K562 (cell line): Measurements from ENCODE around the gene LMNB1. TPM values are rescaled to one million over a fixed set of nuclear protein-coding genes. Genes with fewer than 3 reads are reported as not detected.

Experiments
- ATAC-seq: fragments of 200-7000 bp; cut with Tn5 transposase; 3 replicates; pipeline ENCODE4 v1.9.1; 2020; ENCODE audit warnings: moderate library complexity
- BruUV-seq: library from RNA; stranded (reverse); fragments of 400-500 nt; replicated peaks from 2 replicates; lab custom pipeline; 2021; lab: Mats Ljungman, UMichigan
- CTCF ChIA-PET: fragments of 300-600 bp; formaldehyde crosslinking; extraction: SDS; loops from one replicate; lab custom pipeline; 2021; ENCODE audit warnings: low intra/inter-chr PET ratio; lab: Yijun Ruan, JAX
- POLR2A ChIA-PET: fragments of 300-600, 350-650 bp; sonication (Branson Sonifier 250); formaldehyde crosslinking; extraction: SDS; loops from one replicate; lab custom pipeline; 2021; ENCODE audit warnings: antibody characterized with exemption, inconsistent platforms; lab: Yijun Ruan, JAX
- DNase-seq, 4 experiments: peaks; one replicate each; pipeline versions ENCODE4 v3.0.0 to v3.0.0-alpha.2; 2011 to 2018; ENCODE audit warnings: low spot score in 3 of 4, mixed read lengths in 3 of 4; ENCODE audit errors: extremely low read depth in 1 of 4
- FAIRE-seq: peaks from 2 replicates; lab custom pipeline; 2011; peaks lifted over from hg19 to GRCh38; lab: Jason Lieb, UNC
- H2AFZ ChIP-seq: 2 replicates; pipeline ENCODE4 v1.6.0; 2011; ENCODE audit warnings: low read depth, low read length, control low read depth, inconsistent platforms
- H3K27ac ChIP-seq: fragments of 200-600 bp; 3 replicates; pipeline ENCODE4 v1.8.0; 2011; ENCODE audit warnings: low read depth, mild to moderate bottlenecking, control low read depth, inconsistent platforms, low read length, moderate library complexity, mixed read lengths; ENCODE audit errors: extremely low read depth
- H3K27me3 ChIP-seq, 2 experiments: fragments of 300-600 bp in 1 of 2; 2 replicates in 1 of 2; 3 replicates in 1 of 2; pipeline versions ENCODE4 v1.6.0 to v1.8.0; 2011; ENCODE audit warnings: inconsistent platforms in 2 of 2, low read length in 2 of 2, mild to moderate bottlenecking in 1 of 2, mixed read lengths in 1 of 2, moderate library complexity in 1 of 2; ENCODE audit not compliant: control insufficient read depth in 2 of 2, insufficient read depth in 2 of 2
- H3K36me3 ChIP-seq: fragments of 300-600 bp; 3 replicates; pipeline ENCODE4 v1.8.0; 2011; ENCODE audit warnings: mild to moderate bottlenecking, low read length, inconsistent platforms; ENCODE audit not compliant: control insufficient read depth, insufficient read depth
- H3K4me1 ChIP-seq, 2 experiments: fragments of 200-600 bp in 1 of 2; replicated peaks in 1 of 2; 2 replicates in 1 of 2; 3 replicates in 1 of 2; pipeline versions ENCODE4 v1.5.1 to v1.8.0; 2011; ENCODE audit warnings: inconsistent platforms in 2 of 2, low read length in 2 of 2, mild to moderate bottlenecking in 1 of 2, mixed read lengths in 1 of 2, moderate library complexity in 1 of 2; ENCODE audit not compliant: control insufficient read depth in 2 of 2, insufficient read depth in 2 of 2
- H3K4me2 ChIP-seq: 2 replicates; pipeline ENCODE4 v1.6.1; 2011; ENCODE audit warnings: low read length, control low read depth, inconsistent platforms, mixed read lengths; ENCODE audit not compliant: insufficient read depth
- H3K4me3 ChIP-seq: fragments of 200-600 bp; sonication (generic), shearing (Covaris generic); 2 replicates; pipeline ENCODE4 v1.5.1; 2016; ENCODE audit warnings: control low read depth, inconsistent platforms
- H3K79me2 ChIP-seq: fragments of 200-600 bp; 3 replicates; pipeline ENCODE4 v1.8.0; 2011; ENCODE audit warnings: low read length, inconsistent platforms; ENCODE audit not compliant: control insufficient read depth, insufficient read depth
- H3K9ac ChIP-seq, 2 experiments: 2 replicates each; pipeline versions ENCODE4 v1.6.0 to v1.6.1; 2011; ENCODE audit warnings: low read depth in 2 of 2, low read length in 2 of 2, control low read depth in 1 of 2, inconsistent platforms in 1 of 2, mild to moderate bottlenecking in 1 of 2, mixed read lengths in 1 of 2; ENCODE audit not compliant: insufficient read depth in 1 of 2
- H3K9me1 ChIP-seq: one replicate; pipeline ENCODE4 v1.6.0; 2011; ENCODE audit warnings: inconsistent platforms, mild to moderate bottlenecking, low read length, moderate library complexity; ENCODE audit not compliant: control insufficient read depth, insufficient read depth
- H3K9me3 ChIP-seq: replicated peaks from 2 replicates; pipeline ENCODE4 v1.5.1; 2011; ENCODE audit warnings: low read depth, low read length, inconsistent platforms; ENCODE audit not compliant: control insufficient read depth, insufficient read depth
- H4K20me1 ChIP-seq: replicated peaks from 2 replicates; pipeline ENCODE4 v1.6.1; 2011; ENCODE audit warnings: low read length, inconsistent platforms, mixed read lengths; ENCODE audit not compliant: control insufficient read depth, insufficient read depth
- ELK3 ChIP-seq: fragments of 450-650 bp; formaldehyde crosslinking; IDR thresholded peaks from 2 replicates; pipeline ENCODE4 v1.4.0; 2020; ENCODE audit warnings: mild to moderate bottlenecking
- JUND ChIP-seq, 2 experiments: IDR thresholded peaks; 2 replicates in 1 of 2; 3 replicates in 1 of 2; pipeline ENCODE4 v1.6.1; 2011; ENCODE audit warnings: borderline replicate concordance in 2 of 2, low read depth in 2 of 2, low read length in 2 of 2, improper control_type of control experiment in 1 of 2, missing biosample characterization in 1 of 2, missing genetic modification characterization in 1 of 2, missing genetic modification reagents in 1 of 2
- ZNF324 ChIP-seq: fragments of 250-450 bp; sonication (Bioruptor Pico); IDR thresholded peaks from 2 replicates; pipeline ENCODE4 v1.4.0; 2020; ENCODE audit warnings: mild to moderate bottlenecking
- WGBS: fragments of 100-300 bp; shearing (Covaris generic); methylation state at CpG from one replicate; pipeline ENCODE4 v1.1.6; 2016; ENCODE audit warnings: low coverage, mixed read lengths; ENCODE audit not compliant: insufficient coverage; ENCODE audit errors: missing lambda C conversion rate; 5-methylcytosine and 5-hydroxymethylcytosine counted together
- in situ Hi-C: fragments of 300-500 bp; cut with MboI; formaldehyde crosslinking; loops from 4 replicates; pipeline ENCODE4 v1.15.0; 2018; ENCODE audit warnings: inconsistent platforms, mixed read lengths
- intact Hi-C: fragments of 100-400 bp; cut with micrococcal nuclease; formaldehyde crosslinking; loops from 2 replicates; pipeline ENCODE4 v1.14.2; 2022
- polyA plus RNA-seq, 8 experiments: library from polyadenylated mRNA; depleted of rRNA in 4 of 8; stranded (reverse) in 5 of 8; unstranded in 3 of 8; fragments of >200 nt; fragmentation: Nextera tagmentation in 2 of 8; fragmentation: Illumina TruSeq in 1 of 8; extraction: Ambion mirVana in 2 of 8; extraction: Trizol in 1 of 8; gene quantifications; 2 replicates each; pipeline versions ENCODE4 v1.2.1 to v1.2.3, GENCODE V29; 2011 to 2014; ENCODE audit warnings: inconsistent platforms in 1 of 8, missing spikeins in 1 of 8
- total RNA-seq, 7 experiments: library from RNA; depleted of rRNA in 6 of 7; stranded (reverse); fragments of >200 nt in 6 of 7; fragmentation: Illumina TruSeq in 2 of 7; extraction: Trizol in 2 of 7; gene quantifications; 2 replicates each; pipeline versions ENCODE4 v1.2.1 to v1.2.3, GENCODE V29; 2011 to 2021; ENCODE audit warnings: low replicate concordance in 1 of 7

Gene LMNB1
- total and polyA plus RNA-seq, 9 of the 15 experiments (the other 6 are each of a cell fraction or from before 2014, with no cell fraction given) = 2.8 to 190 (median 131) TPM

- H3K27ac ChIP-seq = no peak overlapping the region
- peaks cover 5% of the 10 kb centered on the region; the same call in 1 of the 3 replicates for H3K79me2 ChIP-seq
- no peak overlapping the region for H3K4me3 ChIP-seq
- DNase-seq (no peak), ATAC-seq (no peak), FAIRE-seq (no peak)
- no peaks in the 10 kb centered on the region for H4K20me1 ChIP-seq
- no TSS peak for BruUV-seq
- H2AFZ ChIP-seq = no peak overlapping the region
- no peaks in the 10 kb centered on the region for H3K27me3 ChIP-seq
- WGBS = 91% methylated on average over 13 of the region's 13 CpGs
- intact Hi-C loops = no loop called here
- H3K4me1 ChIP-seq = peaks cover 7 to 35% of the 10 kb centered on the region in 2 experiments
- CTCF ChIA-PET = no interaction called here
- peaks cover 27% of the 10 kb centered on the region for H3K36me3 ChIP-seq
- POLR2A ChIA-PET = no interaction called here
- H3K9ac ChIP-seq = 0 out of 4 replicates have a peak overlapping the region, but pooled peaks of 1 of the 2 experiments have one; percentile 21
- H3K4me2 ChIP-seq = no peak overlapping the region
- no peaks in the 10 kb centered on the region for H3K9me1 ChIP-seq
- H3K9me3 ChIP-seq = no peaks in the 10 kb centered on the region
- TF ChIP-seq ELK3 (CRISPR knock-in tag) (no peak), ZNF324 (CRISPR knock-in tag) (no peak)
- in situ Hi-C loops = no loop called here
Measured at GRCh38 chr5:126878085-126878484, 101.1 kb downstream of the LMNB1 start.

DNA sequence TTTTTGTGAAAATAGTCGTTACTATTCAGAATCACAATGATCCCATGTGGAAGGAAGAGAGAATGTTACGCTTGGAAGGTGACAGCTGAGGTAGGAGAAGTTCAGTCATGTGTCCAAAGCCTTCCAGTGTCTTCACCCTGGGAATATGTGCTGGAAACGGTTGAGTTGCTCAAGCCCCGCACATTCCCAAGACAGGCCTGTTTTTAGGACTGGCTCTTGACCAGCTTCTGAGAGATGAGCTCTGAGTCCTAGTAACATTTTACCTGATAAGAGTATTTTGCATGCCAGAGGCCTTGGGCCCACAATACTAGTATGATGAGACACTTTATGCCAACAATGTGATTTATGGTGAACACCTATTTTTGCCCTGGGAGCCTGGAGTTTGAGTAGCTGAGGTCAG lies 101.7 kb downstream of the LMNB1 start:
- TF ChIP-seq JUND (IDR thresholded peaks at IDR 0.05; ENCODE audit: borderline replicate concordance, low read depth, low read length) = no peak
- no peak for TF ChIP-seq JUND (tag; IDR thresholded peaks at IDR 0.05; ENCODE audit: borderline replicate concordance, low read depth, low read length)
- peaks cover 6% of the 10 kb centered on the region; the same call in 1 of the 3 replicates for H3K79me2 ChIP-seq
- H3K9me3 ChIP-seq = no peaks in the 10 kb centered on the region
- 76% methylated on average over 4 of the region's 4 CpGs for WGBS
- H3K4me1 ChIP-seq = peaks cover 7 to 41% of the 10 kb centered on the region in 2 experiments
- ATAC-seq = no peak
- no TSS peak for BruUV-seq
- in situ Hi-C loops = no loop called here
- H3K4me3 ChIP-seq = no peak overlapping the region
- no peak for DNase-seq
- ChIA-PET POLR2A (no interaction called here), CTCF (no interaction called here)
- no peak overlapping the region for H3K4me2 ChIP-seq
- H3K27me3 ChIP-seq = no peaks in the 10 kb centered on the region
- H4K20me1 ChIP-seq = no peaks in the 10 kb centered on the region
- H2AFZ ChIP-seq = no peak overlapping the region
- H3K36me3 ChIP-seq = peaks cover 26% of the 10 kb centered on the region
- no peaks in the 10 kb centered on the region for H3K9me1 ChIP-seq
- H3K9ac ChIP-seq = no peak overlapping the region
- H3K27ac ChIP-seq = no peak overlapping the region
- no peak for FAIRE-seq
- intact Hi-C loops = no loop called here
